Transverse colon (tissue), 3 donors: Measurements from ENCODE around the gene EED.
"Not testable (repeated sequence)": the region's sequence is repeated elsewhere in the genome, so short reads cannot be mapped to it uniquely, and the experiment has no call there.

Experiments used
- CTCF ChIP-seq, 5 experiments: fragments of 200-600 bp in 3 of 5; fragments of 450-650 bp in 2 of 5; sonication (generic) in 3 of 5; IDR thresholded peaks; 1 replicate in 2 of 5; 2 replicates in 3 of 5; pipeline ENCODE4 v1.5.1; 2016 to 2017; ENCODE audit warnings: antibody characterized with exemption in 5 of 5, inconsistent platforms in 3 of 5, mild to moderate bottlenecking in 2 of 5, moderate library complexity in 1 of 5
- POLR2A ChIP-seq: fragments of 450-650 bp; IDR thresholded peaks from one replicate; pipeline ENCODE4 v1.6.1; 2016; ENCODE audit warnings: antibody characterized with exemption, mild to moderate bottlenecking, moderate library complexity

DNA sequence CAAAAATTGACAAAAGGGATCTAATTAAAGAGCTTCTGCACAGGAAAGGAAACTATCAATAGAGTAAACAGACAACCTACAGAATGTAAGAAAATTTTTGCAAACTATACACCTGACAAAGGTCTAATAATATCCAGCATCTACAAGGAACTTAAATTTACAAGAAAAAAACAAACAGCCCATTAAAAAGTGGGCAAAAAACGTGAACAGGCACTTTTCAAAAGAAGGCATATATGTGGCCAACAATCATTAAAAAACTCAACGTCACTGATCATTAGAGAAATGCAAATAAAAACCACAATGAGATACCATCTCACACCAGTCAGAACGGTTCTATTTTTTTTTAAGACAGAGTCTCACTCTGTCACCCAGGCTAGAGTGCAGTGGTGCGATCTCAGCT lies 20.0 kb upstream of the EED start:
- TF ChIP-seq CTCF (IDR thresholded peaks at IDR 0.05); POLR2A: not testable (repeated sequence)
